Natural killer cell (primary cell): Measurements from ENCODE around the gene TSPAN13. TPM values are rescaled to one million over a fixed set of nuclear protein-coding genes. Genes with fewer than 3 reads are reported as not detected.

ENCODE experiments used
- ATAC-seq, 3 donors: fragments of 150-1000 bp in 2 of 3; fragments of 200-7000 bp in 1 of 3; cut with Tn5 transposase; 1 replicate in 1 of 3; 2 replicates in 2 of 3; pipeline ENCODE4 v1.10.0; 2021; ENCODE audit warnings: mild to moderate bottlenecking in 2 of 3, moderate library complexity in 2 of 3
- DNase-seq, 2 donors: peaks; one replicate each; pipeline versions ENCODE4 v3.0.0 to v3.0.0-alpha.2; 2013 to 2021; ENCODE audit warnings: mixed read lengths in 1 of 2
- H3K27ac ChIP-seq: one replicate; pipeline ENCODE4 v1.5.1; 2013; ENCODE audit warnings: mild to moderate bottlenecking, low read length
- H3K27me3 ChIP-seq: one replicate; pipeline ENCODE4 v1.6.1; 2013; ENCODE audit warnings: low read length; ENCODE audit not compliant: control insufficient read depth, insufficient read depth
- H3K36me3 ChIP-seq: one replicate; pipeline ENCODE4 v1.6.1; 2013; ENCODE audit warnings: low read length; ENCODE audit not compliant: control insufficient read depth, insufficient read depth
- H3K4me1 ChIP-seq: one replicate; pipeline ENCODE4 v1.6.1; 2013; ENCODE audit warnings: low read length; ENCODE audit not compliant: control insufficient read depth, insufficient read depth
- H3K4me3 ChIP-seq: one replicate; pipeline ENCODE4 v1.5.1; 2013; ENCODE audit warnings: low read length
- H3K9me3 ChIP-seq: one replicate; pipeline ENCODE4 v1.6.1; 2013; ENCODE audit warnings: low read length; ENCODE audit not compliant: control insufficient read depth, insufficient read depth
- H3K27ac Mint-ChIP-seq, 2 donors: one replicate each; pipeline ENCODE4 v1.8.0; 2022; ENCODE audit warnings: mild to moderate bottlenecking in 2 of 2, mixed read lengths in 2 of 2, moderate library complexity in 1 of 2
- H3K27me3 Mint-ChIP-seq, 2 donors: one replicate each; pipeline ENCODE4 v1.8.0; 2022; ENCODE audit warnings: low read depth in 2 of 2, mixed read lengths in 2 of 2
- H3K36me3 Mint-ChIP-seq: one replicate; pipeline ENCODE4 v1.8.0; 2022; ENCODE audit warnings: mixed read lengths
- H3K4me1 Mint-ChIP-seq, 2 donors: one replicate each; pipeline ENCODE4 v1.8.0; 2022; ENCODE audit warnings: mixed read lengths in 2 of 2
- H3K4me3 Mint-ChIP-seq: one replicate; pipeline ENCODE4 v1.8.0; 2022; ENCODE audit warnings: mild to moderate bottlenecking, moderate library complexity, mixed read lengths
- H3K9me3 Mint-ChIP-seq, 2 donors: one replicate each; pipeline ENCODE4 v1.8.0; 2022; ENCODE audit warnings: mixed read lengths in 2 of 2
- CTCF ChIP-seq: fragments of 200-600 bp; IDR thresholded peaks from one replicate; pipeline ENCODE4 v1.8.0; 2022; ENCODE audit warnings: antibody characterized with exemption
- WGBS: methylation state at CpG from one replicate; pipeline ENCODE4 v1.1.7; 2013; ENCODE audit warnings: missing lambda C conversion rate; ENCODE audit not compliant: insufficient coverage; 5-methylcytosine and 5-hydroxymethylcytosine counted together
- intact Hi-C: fragments of 100-400 bp; cut with micrococcal nuclease; formaldehyde crosslinking; loops from one replicate; pipeline ENCODE4 v1.14.2; 2022
- total RNA-seq, 4 donors: library from RNA; stranded (reverse); fragments of 120-200 nt in 1 of 4; gene quantifications; one replicate each; pipeline versions ENCODE4 v1.2.3 to v1.2.4, GENCODE V29; 2013 to 2022

The TSPAN13 gene
- total RNA-seq, 3 donors from 2014 or later (not counting 1 experiment from before 2014, with no cell fraction given): 1.4 to 2.3 (median 1.8) TPM

DNA sequence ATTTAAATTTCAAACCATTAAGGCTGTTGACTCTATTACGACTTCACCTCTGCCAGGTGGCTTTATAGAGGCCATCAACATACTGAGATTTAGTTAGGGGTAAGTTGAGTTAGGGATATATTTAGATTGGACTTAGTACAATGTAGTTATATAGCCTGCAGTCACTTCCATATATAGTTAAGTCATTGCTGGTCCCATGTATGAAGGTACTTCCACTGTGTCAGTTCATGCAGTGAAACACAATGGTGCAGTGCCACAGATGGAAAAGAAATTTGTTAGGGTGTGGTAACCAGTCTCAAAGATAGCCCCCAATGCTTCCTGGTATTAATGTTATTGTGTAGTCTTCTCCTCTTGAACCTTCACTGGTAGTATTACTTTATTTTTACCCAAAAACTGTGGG, 12.6 kb upstream of the TSPAN13 start:
- H3K4me3 Mint-ChIP-seq: no peak overlapping the region

GRCh38 chr7:16741676-16742075, 11.9 kb upstream of the TSPAN13 start:
- intact Hi-C loops: no loop called here
- DNase-seq (no peak), ATAC-seq (no peak)
- no peaks in the 10 kb centered on the region for H3K36me3 ChIP-seq
- Mint-ChIP-seq H3K9me3 (no peaks in the 10 kb centered on the region), H3K36me3 (no peaks in the 10 kb centered on the region), H3K4me3 (no peak overlapping the region), H3K27ac (no peak overlapping the region), H3K27me3 (peaks cover 0 to 8% of the 10 kb centered on the region in 2 donors), H3K4me1 (no peaks in the 10 kb centered on the region)
- 96% methylated on average over 1 of the region's 1 CpG for WGBS
- H3K4me3 ChIP-seq: no peak overlapping the region
- TF ChIP-seq CTCF: no peak
- no peaks in the 10 kb centered on the region for H3K27me3 ChIP-seq
- H3K27ac ChIP-seq: no peak overlapping the region
- no peaks in the 10 kb centered on the region for H3K4me1 ChIP-seq
- H3K9me3 ChIP-seq: no peaks in the 10 kb centered on the region

More for the DNA sequence above, 12.6 kb upstream of the TSPAN13 start:
- intact Hi-C loops: no loop called here
- DNase-seq: no peak
- H3K4me1 Mint-ChIP-seq: no peaks in the 10 kb centered on the region
- Histone ChIP-seq H3K4me1 (no peaks in the 10 kb centered on the region), H3K4me3 (no peak overlapping the region), H3K9me3 (no peaks in the 10 kb centered on the region), H3K27me3 (no peaks in the 10 kb centered on the region), H3K27ac (no peak overlapping the region), H3K36me3 (no peaks in the 10 kb centered on the region)
- no peak for ATAC-seq
- H3K36me3 Mint-ChIP-seq: no peaks in the 10 kb centered on the region
- H3K27ac Mint-ChIP-seq: no peak overlapping the region
- peaks cover 0 to 8% of the 10 kb centered on the region in 2 donors for H3K27me3 Mint-ChIP-seq
- H3K9me3 Mint-ChIP-seq: no peaks in the 10 kb centered on the region
- 100% methylated on average over 1 of the region's 1 CpG for WGBS
- TF ChIP-seq CTCF: no peak

GRCh38 chr7:16742547-16742946, 11.0 kb upstream of the TSPAN13 start:
- DNase-seq: no peak
- Histone ChIP-seq H3K27ac (no peak overlapping the region), H3K36me3 (no peaks in the 10 kb centered on the region), H3K27me3 (no peaks in the 10 kb centered on the region), H3K4me1 (no peaks in the 10 kb centered on the region), H3K4me3 (no peak overlapping the region), H3K9me3 (no peaks in the 10 kb centered on the region)
- Mint-ChIP-seq H3K9me3 (no peaks in the 10 kb centered on the region), H3K27me3 (peaks cover 3 to 8% of the 10 kb centered on the region in 2 donors), H3K4me1 (no peaks in the 10 kb centered on the region), H3K4me3 (no peak overlapping the region), H3K36me3 (no peaks in the 10 kb centered on the region), H3K27ac (no peak overlapping the region)
- WGBS: 97% methylated on average over 3 of the region's 3 CpGs
- intact Hi-C loops: no loop called here
- ATAC-seq: no peak
- no peak for TF ChIP-seq CTCF

DNA sequence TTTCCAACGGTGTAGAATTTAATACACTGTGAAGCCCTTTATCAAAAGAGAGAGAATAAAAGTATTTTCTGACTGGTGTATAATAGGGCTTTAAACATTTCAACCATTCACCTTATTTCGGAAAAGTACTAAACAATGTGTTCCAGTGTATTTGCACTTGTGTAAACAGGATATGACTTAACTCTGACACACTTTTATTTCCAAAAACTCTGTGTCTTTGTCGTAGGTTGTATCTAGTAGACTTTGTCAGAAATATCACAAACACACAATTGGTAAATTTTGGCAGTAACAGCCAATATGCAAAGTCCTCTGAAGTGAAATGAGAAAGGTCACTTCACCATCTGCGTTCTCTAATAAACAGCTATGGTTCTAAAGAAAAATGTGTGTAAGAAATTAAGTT, 10.3 kb upstream of the TSPAN13 start:
- no peaks in the 10 kb centered on the region for H3K27me3 ChIP-seq
- ATAC-seq (no peak), DNase-seq (no peak)
- Mint-ChIP-seq H3K27me3 (peaks cover 3 to 8% of the 10 kb centered on the region in 2 donors), H3K36me3 (no peaks in the 10 kb centered on the region), H3K4me3 (no peak overlapping the region), H3K27ac (no peak overlapping the region), H3K9me3 (no peaks in the 10 kb centered on the region), H3K4me1 (no peaks in the 10 kb centered on the region)
- no peak overlapping the region for H3K4me3 ChIP-seq
- no peaks in the 10 kb centered on the region for H3K9me3 ChIP-seq
- H3K27ac ChIP-seq: no peak overlapping the region
- no peak for TF ChIP-seq CTCF
- 100% methylated on average over 1 of the region's 4 CpGs for whole genome bisulfite sequencing
- intact Hi-C loops: no loop called here
- H3K36me3 ChIP-seq: no peaks in the 10 kb centered on the region
- no peaks in the 10 kb centered on the region for H3K4me1 ChIP-seq
